IPS DF 6.9 (cell line): ENCODE measurements around the gene CORO1C.

Experiments
- DNase-seq: peaks from one replicate; pipeline ENCODE4 v3.0.0-alpha.2; 2013; ENCODE audit warnings: low read depth, low spot score
- H3K27ac ChIP-seq: one replicate; pipeline ENCODE4 v1.5.1; 2013; ENCODE audit warnings: low read length, control low read depth
- H3K27me3 ChIP-seq: 2 replicates; pipeline ENCODE4 v1.6.1; 2013; ENCODE audit warnings: mild to moderate bottlenecking, low read length; ENCODE audit not compliant: control insufficient read depth, insufficient read depth
- H3K36me3 ChIP-seq: 2 replicates; pipeline ENCODE4 v1.6.1; 2013; ENCODE audit warnings: low read length; ENCODE audit not compliant: control insufficient read depth, insufficient read depth
- H3K4me1 ChIP-seq: 2 replicates; pipeline ENCODE4 v1.6.1; 2013; ENCODE audit warnings: low read length; ENCODE audit not compliant: control insufficient read depth, insufficient read depth
- H3K4me3 ChIP-seq: 2 replicates; pipeline ENCODE4 v1.5.1; 2013; ENCODE audit warnings: mild to moderate bottlenecking, low read length
- H3K9me3 ChIP-seq: 2 replicates; pipeline ENCODE4 v1.6.1; 2013; ENCODE audit warnings: low read length, inconsistent platforms; ENCODE audit not compliant: control insufficient read depth, insufficient read depth
- WGBS: extraction: QIAGEN DNeasy Blood & Tissue Kit; methylation state at CpG from one replicate; pipeline ENCODE4 v1.1.7; 2013; ENCODE audit warnings: mixed read lengths, missing lambda C conversion rate; ENCODE audit not compliant: insufficient read length, insufficient coverage; 5-methylcytosine and 5-hydroxymethylcytosine counted together

The CORO1C gene

GRCh38 chr12:108607981-108608600, 123.2 kb downstream of the CORO1C start:
- DNase-seq, result no peak
- Histone ChIP-seq H3K27me3 (no peaks in the 10 kb centered on the region), H3K9me3 (no peaks in the 10 kb centered on the region), H3K4me1 (peaks cover 4% of the 10 kb centered on the region), H3K4me3 (no peak overlapping the region), H3K36me3 (no peaks in the 10 kb centered on the region), H3K27ac (no peak overlapping the region)
- WGBS, result no CpG with 5 or more reads among the region's 10 CpGs

GRCh38 chr12:108606492-108606891, 124.8 kb downstream of the CORO1C start:
- no peak for DNase-seq
- Histone ChIP-seq H3K27ac (no peak overlapping the region), H3K27me3 (no peaks in the 10 kb centered on the region), H3K9me3 (no peaks in the 10 kb centered on the region), H3K4me1 (peaks cover 4% of the 10 kb centered on the region), H3K4me3 (no peak overlapping the region), H3K36me3 (no peaks in the 10 kb centered on the region)
- WGBS, result no CpG with 5 or more reads among the region's 9 CpGs

- H3K36me3 ChIP-seq, result no peaks in the 10 kb centered on the region
- no peaks in the 10 kb centered on the region for H3K27me3 ChIP-seq
- H3K4me3 ChIP-seq, result no peak overlapping the region
- no peak for DNase-seq
- peaks cover 4% of the 10 kb centered on the region for H3K4me1 ChIP-seq
- H3K27ac ChIP-seq, result no peak overlapping the region
- 100% methylated on average over 1 of the region's 4 CpGs for WGBS
- no peaks in the 10 kb centered on the region for H3K9me3 ChIP-seq
Measured at GRCh38 chr12:108605690-108606406, 125.5 kb downstream of the CORO1C start.

GRCh38 chr12:108605000-108605689, 126.2 kb downstream of the CORO1C start:
- no peak for DNase-seq
- Histone ChIP-seq H3K27ac (no peak overlapping the region), H3K36me3 (no peaks in the 10 kb centered on the region), H3K4me1 (peaks cover 4% of the 10 kb centered on the region), H3K4me3 (no peak overlapping the region), H3K27me3 (no peaks in the 10 kb centered on the region), H3K9me3 (no peaks in the 10 kb centered on the region)
- WGBS, result no CpG with 5 or more reads among the region's 3 CpGs

GRCh38 chr12:108604208-108604941, 126.9 kb downstream of the CORO1C start:
- H3K36me3 ChIP-seq, result no peaks in the 10 kb centered on the region
- no peak for DNase-seq
- no CpG with 5 or more reads among the region's 14 CpGs for WGBS
- peaks cover 4% of the 10 kb centered on the region for H3K4me1 ChIP-seq
- no peak overlapping the region for H3K27ac ChIP-seq
- H3K4me3 ChIP-seq, result no peak overlapping the region
- H3K9me3 ChIP-seq, result no peaks in the 10 kb centered on the region
- no peaks in the 10 kb centered on the region for H3K27me3 ChIP-seq

GRCh38 chr12:108603743-108604142, 127.6 kb downstream of the CORO1C start:
- no peak overlapping the region for H3K27ac ChIP-seq
- no peaks in the 10 kb centered on the region for H3K27me3 ChIP-seq
- H3K36me3 ChIP-seq, result no peaks in the 10 kb centered on the region
- peaks cover 4% of the 10 kb centered on the region for H3K4me1 ChIP-seq
- no peak overlapping the region for H3K4me3 ChIP-seq
- no peaks in the 10 kb centered on the region for H3K9me3 ChIP-seq
- no peak for DNase-seq
- no CpG with 5 or more reads among the region's 4 CpGs for WGBS

GRCh38 chr12:108602976-108603704, 128.2 kb downstream of the CORO1C start:
- H3K27ac ChIP-seq, result no peak overlapping the region
- no peaks in the 10 kb centered on the region for H3K36me3 ChIP-seq
- H3K27me3 ChIP-seq, result no peaks in the 10 kb centered on the region
- no peaks in the 10 kb centered on the region for H3K9me3 ChIP-seq
- DNase-seq, result no peak
- peaks cover 4% of the 10 kb centered on the region for H3K4me1 ChIP-seq
- H3K4me3 ChIP-seq, result no peak overlapping the region
- WGBS, result no CpG with 5 or more reads among the region's 15 CpGs

- no peak overlapping the region for H3K4me3 ChIP-seq
- peaks cover 2% of the 10 kb centered on the region; the same call in 1 of the 2 replicates for H3K4me1 ChIP-seq
- no peaks in the 10 kb centered on the region for H3K36me3 ChIP-seq
- no CpG with 5 or more reads among the region's 9 CpGs for WGBS
- no peaks in the 10 kb centered on the region for H3K27me3 ChIP-seq
- no peak overlapping the region for H3K27ac ChIP-seq
- no peaks in the 10 kb centered on the region for H3K9me3 ChIP-seq
- no peak for DNase-seq
Measured at GRCh38 chr12:108602209-108602705, 129.1 kb downstream of the CORO1C start.

GRCh38 chr12:108600702-108601007, 130.7 kb downstream of the CORO1C start:
- Histone ChIP-seq H3K27ac (no peak overlapping the region), H3K4me1 (peaks cover 2% of the 10 kb centered on the region; the same call in 1 of the 2 replicates), H3K9me3 (no peaks in the 10 kb centered on the region), H3K27me3 (no peaks in the 10 kb centered on the region), H3K36me3 (no peaks in the 10 kb centered on the region), H3K4me3 (no peak overlapping the region)
- no peak for DNase-seq
- no CpG with 5 or more reads among the region's 4 CpGs for WGBS
